GM23338 (cell line): ENCODE results near the gene MAP2K7. TPM values are rescaled to one million over a fixed set of nuclear protein-coding genes. Genes with fewer than 3 reads are reported as not detected.

Source experiments
- ATAC-seq: fragments of 200-7000 bp; cut with Tn5 transposase; 3 replicates; pipeline ENCODE4 v1.9.1; 2020
- DNase-seq: peaks from one replicate; pipeline ENCODE4 v3.0.0-alpha.2; 2015; ENCODE audit warnings: low spot score
- H2AFZ ChIP-seq: fragments of 200-600 bp; sonication (generic); 2 replicates; pipeline ENCODE4 v1.8.0; 2016; ENCODE audit warnings: antibody characterized with exemption, mild to moderate bottlenecking, moderate library complexity
- H3F3A ChIP-seq: fragments of 200-600 bp; sonication (generic); replicated peaks from 2 replicates; pipeline ENCODE4 v1.8.0; 2017; ENCODE audit warnings: antibody characterized with exemption, mixed run types, low read depth
- H3K27ac ChIP-seq: fragments of 200-600 bp; sonication (generic); 2 replicates; pipeline ENCODE4 v1.6.1; 2016; ENCODE audit warnings: low read depth
- H3K27me3 ChIP-seq: fragments of 200-600 bp; sonication (generic); 2 replicates; pipeline ENCODE4 v1.8.0; 2016; ENCODE audit warnings: mild to moderate bottlenecking, mixed run types, moderate library complexity; ENCODE audit not compliant: insufficient read depth
- H3K36me3 ChIP-seq: fragments of 200-600 bp; sonication (generic); 2 replicates; pipeline ENCODE4 v1.8.0; 2016; ENCODE audit warnings: mild to moderate bottlenecking; ENCODE audit not compliant: insufficient read depth
- H3K4me1 ChIP-seq: fragments of 200-600 bp; sonication (generic); 2 replicates; pipeline ENCODE4 v1.8.0; 2016; ENCODE audit warnings: mild to moderate bottlenecking, moderate library complexity; ENCODE audit not compliant: insufficient read depth
- H3K4me2 ChIP-seq: fragments of 200-600 bp; sonication (generic); 2 replicates; pipeline ENCODE4 v1.7.1; 2017; ENCODE audit warnings: mixed run types
- H3K4me3 ChIP-seq: fragments of 200-600 bp; sonication (generic); 2 replicates; pipeline ENCODE4 v1.6.1; 2016; ENCODE audit warnings: mixed run types
- H3K79me2 ChIP-seq: fragments of 200-600 bp; sonication (generic); replicated peaks from 2 replicates; pipeline ENCODE4 v1.8.0; 2017; ENCODE audit warnings: mild to moderate bottlenecking; ENCODE audit not compliant: insufficient read depth
- H3K9me2 ChIP-seq: fragments of 200-600 bp; sonication (generic); 2 replicates; pipeline ENCODE4 v1.8.0; 2017; ENCODE audit not compliant: insufficient read depth
- H4K20me1 ChIP-seq: fragments of 200-600 bp; sonication (generic); replicated peaks from 2 replicates; pipeline ENCODE4 v1.8.0; 2017; ENCODE audit warnings: mild to moderate bottlenecking; ENCODE audit not compliant: insufficient read depth
- H3K27ac Mint-ChIP-seq: 2 replicates; pipeline ENCODE4 v1.8.0; 2020; ENCODE audit warnings: inconsistent platforms, mild to moderate bottlenecking, moderate library complexity, mixed read lengths
- H3K27me3 Mint-ChIP-seq: 3 replicates; pipeline ENCODE4 v1.8.0; 2022; ENCODE audit warnings: low read depth, mild to moderate bottlenecking, moderate library complexity, mixed read lengths, inconsistent platforms; ENCODE audit not compliant: insufficient read depth, poor library complexity
- H3K36me3 Mint-ChIP-seq: 3 replicates; pipeline ENCODE4 v1.8.0; 2021; ENCODE audit warnings: low read depth, mild to moderate bottlenecking, inconsistent platforms, moderate library complexity, mixed read lengths
- H3K4me1 Mint-ChIP-seq: 3 replicates; pipeline ENCODE4 v1.8.0; 2020; ENCODE audit warnings: mild to moderate bottlenecking, inconsistent platforms, mixed read lengths
- H3K4me3 Mint-ChIP-seq: 3 replicates; pipeline ENCODE4 v1.8.0; 2021; ENCODE audit warnings: moderate library complexity, mild to moderate bottlenecking, inconsistent platforms, mixed read lengths
- H3K9me3 Mint-ChIP-seq: 3 replicates; pipeline ENCODE4 v1.8.0; 2020; ENCODE audit warnings: moderate library complexity, mild to moderate bottlenecking, inconsistent platforms, mixed read lengths
- CREB1 ChIP-seq: fragments of 250-450 bp; sonication (Bioruptor Pico); IDR thresholded peaks from 2 replicates; pipeline ENCODE4 v1.5.0; 2020; ENCODE audit warnings: low read depth, mild to moderate bottlenecking, moderate library complexity
- ETS1 ChIP-seq: IDR thresholded peaks from 2 replicates; pipeline ENCODE4 v1.6.1; 2016; ENCODE audit warnings: antibody characterized with exemption
- EZH2phosphoT487 ChIP-seq: fragments of 200-600 bp; sonication (generic); IDR thresholded peaks from one replicate; pipeline ENCODE4 v1.8.1; 2018; ENCODE audit warnings: antibody characterized with exemption; ENCODE audit not compliant: unreplicated experiment
- NANOG ChIP-seq: IDR thresholded peaks from 2 replicates; pipeline ENCODE4 v1.6.1; 2016; ENCODE audit warnings: antibody characterized with exemption, borderline replicate concordance
- POLR2AphosphoS5 ChIP-seq: IDR thresholded peaks from 2 replicates; pipeline ENCODE4 v1.6.1; 2016; ENCODE audit warnings: antibody characterized with exemption, low read depth
- REST ChIP-seq: IDR thresholded peaks from one replicate; pipeline ENCODE4 v1.6.1; 2018; ENCODE audit warnings: antibody characterized with exemption; ENCODE audit not compliant: unreplicated experiment
- ZNF114 ChIP-seq: fragments of 250-450 bp; sonication (Bioruptor Pico); IDR thresholded peaks from 2 replicates; pipeline ENCODE4 v1.5.0; 2020; ENCODE audit warnings: mild to moderate bottlenecking, moderate library complexity
- ZNF331 ChIP-seq: fragments of 250-450 bp; sonication (Bioruptor Pico); IDR thresholded peaks from 2 replicates; pipeline ENCODE4 v1.5.0; 2020; ENCODE audit warnings: low read depth, mild to moderate bottlenecking, moderate library complexity
- polyA plus RNA-seq: library from polyadenylated mRNA; unstranded; fragments of >200 nt; fragmentation: Nextera tagmentation; extraction: Ambion mirVana; gene quantifications from 2 replicates; pipeline ENCODE4 v1.2.1, GENCODE V29; 2016
- total RNA-seq: library from RNA; depleted of rRNA; stranded (reverse); fragments of >200 nt; shearing (Covaris generic); gene quantifications from 2 replicates; pipeline ENCODE4 v1.2.3, GENCODE V29; 2014

The MAP2K7 gene
- total and polyA plus RNA-seq, 2 experiments from 2014 or later = 11.3 to 22.6 TPM

- no peaks in the 10 kb centered on the region for H3F3A ChIP-seq
- ATAC-seq (peak; percentile 18), DNase-seq (peak; percentile 48)
Observed at GRCh38 chr19:7887408-7888144, 16.1 kb upstream of the MAP2K7 start.

GRCh38 chr19:7888145-7888825 is 15.4 kb upstream of the MAP2K7 start, which contains the start of gene LRRC8E:
LRRC8E (plus strand) TSS chr19:7888510; CDS start chr19:7895604, 7,094 bp downstream.
- DNase-seq (peak; percentile 92), ATAC-seq (peak; percentile 98)
- no peaks in the 10 kb centered on the region for H3K36me3 ChIP-seq
- no peaks in the 10 kb centered on the region for H3F3A ChIP-seq
- H3K27me3 ChIP-seq = peaks cover 11% of the 10 kb centered on the region
- Mint-ChIP-seq H3K36me3 (no peaks in the 10 kb centered on the region), H3K27ac (no peak within 1 kb of the TSS), H3K4me3 (peak within 1 kb of the TSS; percentile 66), H3K27me3 (peaks cover 17% of the 10 kb centered on the region), H3K9me3 (no peaks in the 10 kb centered on the region), H3K4me1 (peaks cover 5% of the 10 kb centered on the region; the same call in 2 of the 3 replicates)
- H2AFZ ChIP-seq = peak within 1 kb of the TSS; percentile 98
- TF ChIP-seq EZH2phosphoT487 (no peak), CREB1 (CRISPR knock-in tag) (no peak), POLR2AphosphoS5 (peak; percentile 67)
- H3K4me1 ChIP-seq = no peaks in the 10 kb centered on the region; the same call in 1 of the 2 replicates
- H3K27ac ChIP-seq = no peak within 1 kb of the TSS
- peak within 1 kb of the TSS; percentile 78 for H3K4me3 ChIP-seq
- no peaks in the 10 kb centered on the region for H4K20me1 ChIP-seq
- H3K9me2 ChIP-seq = no peaks in the 10 kb centered on the region
- peak within 1 kb of the TSS; percentile 89 for H3K4me2 ChIP-seq
- H3K79me2 ChIP-seq = no peaks in the 10 kb centered on the region

More at GRCh38 chr19:7887408-7888144, 16.1 kb upstream of the MAP2K7 start:
- Histone ChIP-seq H4K20me1 (no peaks in the 10 kb centered on the region), H3K4me3 (peak overlapping the region; percentile 78), H2AFZ (peak overlapping the region; percentile 98), H3K36me3 (no peaks in the 10 kb centered on the region), H3K27me3 (peaks cover 11% of the 10 kb centered on the region), H3K4me2 (peak overlapping the region; percentile 89), H3K79me2 (no peaks in the 10 kb centered on the region), H3K4me1 (no peaks in the 10 kb centered on the region; the same call in 1 of the 2 replicates), H3K9me2 (no peaks in the 10 kb centered on the region), H3K27ac (no peak overlapping the region)
- Mint-ChIP-seq H3K27ac (no peak overlapping the region), H3K36me3 (no peaks in the 10 kb centered on the region), H3K27me3 (peaks cover 16% of the 10 kb centered on the region), H3K9me3 (no peaks in the 10 kb centered on the region), H3K4me3 (peak overlapping the region; percentile 58; the same call in 1 of the 3 replicates), H3K4me1 (peaks cover 5% of the 10 kb centered on the region; the same call in 2 of the 3 replicates)
- TF ChIP-seq ZNF114 (CRISPR knock-in tag) (no peak), NANOG (no peak), ETS1 (no peak), EZH2phosphoT487 (no peak), POLR2AphosphoS5 (no peak)

- H3K27ac ChIP-seq = no peak overlapping the region
- ATAC-seq = peak; percentile 4; the same call in 1 of the 3 replicates
- peaks cover 17% of the 10 kb centered on the region for H3K27me3 Mint-ChIP-seq
- TF ChIP-seq ZNF331 (CRISPR knock-in tag) (no peak), REST (no peak)
Observed at GRCh38 chr19:7888826-7889217, 14.9 kb upstream of the MAP2K7 start.

More at GRCh38 chr19:7888826-7889217, 14.9 kb upstream of the MAP2K7 start:
- H4K20me1 ChIP-seq = no peaks in the 10 kb centered on the region
- no peaks in the 10 kb centered on the region for H3F3A ChIP-seq
- Mint-ChIP-seq H3K27ac (no peak overlapping the region), H3K36me3 (no peaks in the 10 kb centered on the region), H3K4me3 (peak overlapping the region; percentile 66), H3K9me3 (no peaks in the 10 kb centered on the region), H3K4me1 (peaks cover 5% of the 10 kb centered on the region; the same call in 2 of the 3 replicates)
- peak overlapping the region; percentile 78 for H3K4me3 ChIP-seq
- H3K27me3 ChIP-seq = peaks cover 11% of the 10 kb centered on the region
- H2AFZ ChIP-seq = peak overlapping the region; percentile 98
- H3K36me3 ChIP-seq = no peaks in the 10 kb centered on the region
- DNase-seq = no peak
- no peaks in the 10 kb centered on the region for H3K79me2 ChIP-seq
- no peaks in the 10 kb centered on the region for H3K9me2 ChIP-seq
- H3K4me2 ChIP-seq = peak overlapping the region; percentile 89
- H3K4me1 ChIP-seq = no peaks in the 10 kb centered on the region; the same call in 1 of the 2 replicates
